ENCODE measurements around the gene MND1.

The MND1 gene

DNA sequence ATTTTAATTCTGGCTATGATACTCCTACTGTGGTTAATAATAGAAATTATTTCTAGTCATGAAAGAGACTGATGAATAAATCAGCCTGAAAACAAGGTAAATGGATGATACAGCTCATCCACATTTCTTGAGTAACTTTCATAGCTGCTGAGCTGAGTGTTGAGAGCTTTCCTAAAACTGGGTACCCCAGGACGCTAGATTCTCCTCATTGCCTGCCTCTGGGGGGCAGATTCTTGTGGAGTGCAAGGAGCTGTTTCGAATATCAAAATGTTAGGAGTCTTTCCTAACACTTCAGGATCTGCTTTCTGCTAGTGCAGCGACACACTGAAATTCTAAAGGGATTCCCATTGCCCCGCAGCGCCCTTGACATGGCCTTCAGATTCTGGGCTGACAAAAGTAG lies 2.1 kb downstream of the MND1 start:
- DNase-seq, result no peak

DNA sequence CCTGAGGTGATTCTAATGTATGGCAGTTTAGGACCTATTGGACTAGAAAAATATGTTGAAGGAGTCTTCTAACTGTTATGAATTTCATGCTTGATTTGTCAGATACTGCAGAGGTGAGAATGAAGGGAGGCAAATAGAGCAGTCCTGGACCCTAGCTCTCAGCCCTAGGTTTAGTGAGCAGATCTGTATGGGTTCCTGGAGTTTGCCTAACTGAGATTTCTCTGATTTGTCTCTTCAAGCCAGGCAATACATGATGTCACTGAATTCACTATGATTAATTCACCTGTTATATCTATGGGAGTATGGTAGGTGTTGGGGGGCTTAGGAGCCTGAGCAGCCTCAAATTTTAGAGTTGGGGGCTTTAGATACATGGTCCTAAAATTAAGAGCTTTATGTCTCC lies 2.6 kb downstream of the MND1 start:
- no peak for DNase-seq

DNA sequence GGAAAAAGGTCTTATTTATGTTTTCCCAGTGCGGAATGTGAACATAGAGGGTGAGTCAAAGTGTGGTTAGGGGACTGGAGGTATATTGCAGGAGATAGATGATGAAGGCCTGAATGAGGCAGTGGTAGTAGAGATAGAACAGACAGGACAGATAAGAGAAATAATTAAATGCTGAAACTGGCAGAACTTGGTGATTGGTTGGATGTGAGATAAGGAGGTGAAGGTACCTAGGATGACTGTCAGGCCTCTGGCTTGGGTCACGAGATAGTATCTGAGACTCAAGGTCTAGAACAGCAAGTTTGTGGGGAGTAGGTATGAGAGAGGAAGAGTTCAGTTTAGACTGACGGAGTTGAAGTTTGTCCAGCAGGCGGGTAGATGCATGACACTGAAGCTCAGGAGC lies 3.5 kb downstream of the MND1 start:
- no peak for DNase-seq

GRCh38 chr4:153349206-153349805 lies 4.8 kb downstream of the MND1 start:
- no peak for DNase-seq

- DNase-seq, result peak in 1 of 2 donors; percentile 32
Measured at GRCh38 chr4:153362184-153362583, 17.7 kb downstream of the MND1 start.

DNA sequence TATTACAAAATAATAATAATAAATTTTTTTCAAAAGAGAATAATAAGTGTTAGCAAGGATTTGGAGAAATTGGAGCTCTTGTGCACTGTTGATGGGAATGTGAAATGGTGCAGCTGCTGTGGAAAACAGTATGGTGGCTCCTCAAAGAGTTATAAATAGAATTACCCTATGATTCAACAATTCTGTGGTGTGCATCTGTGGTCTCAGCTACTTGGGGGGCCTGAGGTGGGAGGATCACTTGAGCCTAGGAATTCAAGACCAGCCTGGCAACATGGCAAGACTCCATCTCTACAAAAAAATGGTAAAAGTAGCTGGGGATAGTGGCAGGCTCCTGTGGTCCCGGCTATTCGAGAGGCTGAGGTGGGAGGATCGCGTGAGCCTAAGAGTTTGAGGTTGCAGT lies 19.6 kb downstream of the MND1 start:
- DNase-seq, result no peak

DNA sequence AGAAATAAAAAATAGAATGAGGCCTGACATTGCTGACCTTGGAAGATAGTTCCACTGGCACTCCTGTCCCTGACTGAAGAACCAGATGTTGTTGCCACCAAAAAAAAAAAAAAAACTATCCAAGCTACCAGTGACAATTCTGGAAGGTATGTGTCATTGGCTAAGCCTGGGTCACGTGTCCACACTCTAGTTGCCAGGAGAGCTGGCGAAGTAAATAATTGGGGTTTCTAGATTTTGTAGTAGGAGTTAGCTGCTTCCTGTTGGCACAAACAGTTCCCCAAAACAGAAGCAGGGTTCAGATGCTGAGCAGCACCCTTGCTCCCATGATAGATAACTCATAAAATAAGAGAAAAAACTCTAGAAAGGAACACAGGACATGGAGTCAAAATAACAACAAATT lies 20.5 kb downstream of the MND1 start:
- peak; percentile 91 to 92 for DNase-seq

DNA sequence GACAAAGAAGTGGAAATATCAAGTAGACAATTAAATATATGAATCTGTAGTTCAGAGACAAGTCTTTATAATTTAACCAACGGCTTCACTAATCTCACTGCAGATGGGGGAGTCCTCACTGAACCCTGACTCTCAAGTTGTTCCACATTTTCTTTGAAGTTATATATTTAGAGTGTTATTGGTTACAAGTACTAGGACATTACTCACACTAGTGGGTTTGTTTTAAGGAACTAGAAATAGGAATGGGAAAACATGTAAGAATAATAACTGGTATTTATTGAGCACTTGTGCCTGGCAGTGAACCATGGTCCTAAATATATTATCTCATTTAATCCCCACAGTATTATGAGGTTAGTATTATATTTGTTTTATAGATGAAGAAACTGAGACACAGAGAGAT lies 22.0 kb downstream of the MND1 start:
- DNase-seq, result peak; percentile 28 to 47

DNA sequence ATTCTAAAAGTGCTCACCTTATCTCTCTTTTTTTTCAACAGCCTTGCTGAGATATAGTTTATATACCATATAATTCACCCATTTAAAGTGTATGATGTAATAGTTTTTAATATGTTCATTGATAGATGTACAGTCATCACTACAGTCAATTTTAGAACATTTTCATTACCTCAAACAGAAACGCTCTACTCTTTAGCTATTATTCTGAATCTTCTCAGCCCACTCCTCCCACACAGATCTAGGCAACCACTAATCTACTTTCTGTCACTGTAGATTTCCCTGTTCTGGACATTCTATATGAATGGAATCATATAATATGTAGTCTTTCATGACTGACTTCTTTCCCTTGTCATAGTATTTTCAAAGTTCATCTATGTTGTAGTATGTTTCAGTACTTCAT lies 22.6 kb downstream of the MND1 start:
- DNase-seq, result no peak

DNA sequence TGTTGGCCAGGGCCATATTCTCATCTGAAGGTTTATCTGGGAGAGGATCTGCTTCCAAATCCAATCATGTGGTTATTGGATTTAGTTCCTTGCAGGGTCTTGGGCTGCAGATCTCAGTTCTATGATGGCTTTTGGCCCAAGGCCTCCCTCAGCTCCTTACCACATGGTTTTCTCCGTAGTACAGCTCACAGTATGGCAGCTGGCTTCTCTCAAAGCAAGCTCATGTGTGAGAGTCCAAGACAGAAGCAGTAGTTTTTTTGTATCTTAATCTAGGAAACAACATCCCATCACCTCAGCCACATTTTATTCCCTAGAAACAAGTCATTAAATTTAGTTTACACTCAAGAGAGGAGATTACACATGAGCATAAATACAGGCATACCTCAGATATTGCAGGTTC lies 24.5 kb downstream of the MND1 start:
- no peak for DNase-seq

- DNase-seq, result no peak
Measured at GRCh38 chr4:153371701-153372234, 27.3 kb downstream of the MND1 start.

- no peak for DNase-seq
Measured at GRCh38 chr4:153372967-153373562, 28.6 kb downstream of the MND1 start.

GRCh38 chr4:153374442-153374841 lies 30.0 kb downstream of the MND1 start:
- DNase-seq, result no peak

DNA sequence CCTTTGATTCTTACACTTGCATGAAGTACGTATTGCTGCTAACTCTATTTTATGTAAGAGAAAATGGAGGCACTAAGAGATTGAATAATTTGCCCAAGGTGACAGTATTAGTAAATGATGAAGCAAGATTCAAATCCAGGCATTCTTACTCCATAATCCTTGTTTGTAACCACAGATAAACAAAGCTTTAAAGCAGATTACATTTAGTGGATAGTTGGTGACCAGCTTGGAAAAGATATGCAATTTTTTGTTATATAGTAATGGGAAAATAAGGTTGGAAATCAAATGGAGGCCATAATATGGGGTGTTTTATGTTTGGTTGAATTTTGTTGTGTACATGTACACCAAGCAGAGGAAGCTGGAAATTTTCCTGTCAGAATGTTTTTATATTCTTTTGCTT lies 30.8 kb downstream of the MND1 start:
- DNase-seq, result no peak

- DNase-seq, result no peak
Measured at GRCh38 chr4:153383131-153383530, 38.6 kb downstream of the MND1 start.

GRCh38 chr4:153384160-153384559 lies 39.7 kb downstream of the MND1 start:
- DNase-seq, result no peak

DNA sequence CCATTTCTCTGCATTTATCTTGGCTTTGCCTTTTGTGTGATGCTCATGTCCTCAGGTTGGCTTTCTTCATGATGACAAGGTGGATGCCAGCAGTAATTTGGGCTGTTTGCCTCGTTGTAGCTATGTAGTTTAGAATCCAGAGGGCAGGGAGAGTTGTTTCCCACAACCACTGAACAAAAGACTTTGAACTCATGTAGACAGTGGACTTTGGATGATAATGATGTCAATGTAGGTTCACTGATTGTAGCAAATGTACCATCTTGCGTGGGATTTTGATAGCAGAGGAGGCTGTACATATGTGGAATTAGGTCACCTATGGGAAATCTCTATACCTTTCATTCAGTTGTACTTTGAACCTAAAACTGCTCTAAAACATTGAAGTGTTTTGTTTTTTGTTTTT lies 41.3 kb downstream of the MND1 start:
- no peak for DNase-seq

GRCh38 chr4:153387981-153388380 lies 43.5 kb downstream of the MND1 start:
- DNase-seq, result no peak

DNA sequence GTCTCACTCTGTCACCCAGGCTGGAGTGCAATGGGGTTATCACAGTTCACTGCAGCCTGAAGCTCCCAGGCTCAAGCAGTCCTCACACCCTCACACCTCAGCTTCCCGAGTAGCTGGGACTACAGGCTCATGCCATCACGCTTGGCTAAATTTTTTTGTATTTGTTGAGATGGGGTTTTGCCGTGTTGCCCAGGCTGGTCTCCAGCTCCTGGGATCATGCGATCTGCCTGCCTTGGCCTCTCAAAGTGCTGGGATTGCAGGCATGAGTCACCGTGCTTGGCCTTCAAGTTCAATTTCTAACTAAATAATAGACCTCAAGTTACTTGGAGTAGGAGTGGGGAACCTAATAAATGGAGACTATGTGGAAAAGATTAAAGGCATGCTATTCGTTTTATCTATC lies 48.9 kb downstream of the MND1 start:
- no peak for DNase-seq

- DNase-seq, result no peak
Measured at GRCh38 chr4:153394945-153395344, 50.5 kb downstream of the MND1 start.

DNA sequence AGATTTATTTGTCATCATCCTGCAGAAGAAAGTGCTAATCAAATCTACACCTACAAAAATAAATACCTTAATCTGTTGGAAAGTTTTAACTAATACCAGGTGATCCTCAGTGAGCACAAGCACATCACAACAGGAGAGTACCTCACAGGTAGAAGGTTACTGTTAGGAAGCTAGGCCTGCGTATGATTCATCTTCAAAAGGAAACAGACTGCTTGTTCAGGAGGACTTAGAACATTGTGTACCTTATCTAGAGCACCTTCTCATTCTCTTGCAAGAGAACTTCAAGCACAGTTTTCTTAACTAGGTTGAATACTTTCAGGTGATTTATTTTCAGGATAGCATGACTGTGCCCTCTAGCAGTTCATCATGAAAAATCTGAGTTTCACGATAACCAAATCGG lies 54.2 kb downstream of the MND1 start:
- DNase-seq, result no peak

GRCh38 chr4:153399358-153399757 lies 54.9 kb downstream of the MND1 start:
- DNase-seq, result no peak

GRCh38 chr4:153401501-153401900 lies 57.0 kb downstream of the MND1 start:
- no peak for DNase-seq

- no peak for DNase-seq
Measured at GRCh38 chr4:153402366-153402765, 57.9 kb downstream of the MND1 start.

DNA sequence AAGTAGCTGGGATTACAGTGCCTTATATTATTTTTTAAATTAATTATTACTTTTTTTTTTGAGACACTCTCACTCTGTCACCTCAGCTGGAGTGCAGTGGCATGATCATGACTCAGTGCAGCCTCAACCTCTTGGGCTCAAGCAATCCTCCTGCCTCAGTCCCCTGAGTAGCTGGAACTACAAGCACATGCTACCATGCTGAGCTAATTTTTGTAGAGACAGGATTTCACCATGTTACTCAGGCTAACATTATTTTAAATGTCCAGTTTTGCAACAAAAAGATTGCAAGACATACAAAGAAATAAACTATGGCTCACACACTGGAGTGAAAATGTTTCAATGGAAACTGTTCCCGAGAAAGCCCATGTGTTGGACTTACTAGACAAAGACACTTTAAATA lies 59.2 kb downstream of the MND1 start:
- peak; percentile 41 to 54 for DNase-seq

Data from inflammatory macrophage (primary cell).